ENCODE measurements around the gene TNFRSF14.
"Not testable (repeated sequence)": the region's sequence is repeated elsewhere in the genome, so short reads cannot be mapped to it uniquely, and the experiment has no call there.

TNFRSF14 gene

GRCh38 chr1:2567083-2567679 lies 11.0 kb downstream of the TNFRSF14 start:
- no peak for DNase-seq (ENCODE audit: low read depth in 2 of 2)

GRCh38 chr1:2568187-2568816 lies 12.1 kb downstream of the TNFRSF14 start:
- not testable (repeated sequence) for DNase-seq (ENCODE audit: low read depth in 2 of 2)

- no peak for DNase-seq (ENCODE audit: low read depth in 2 of 2)
Observed at GRCh38 chr1:2569060-2569459, 12.9 kb downstream of the TNFRSF14 start.

GRCh38 chr1:2569703-2570102 lies 13.5 kb downstream of the TNFRSF14 start:
- not testable (repeated sequence) for DNase-seq (ENCODE audit: low read depth in 2 of 2)

GRCh38 chr1:2570332-2570731 lies 14.2 kb downstream of the TNFRSF14 start:
- DNase-seq (ENCODE audit: low read depth in 2 of 2) = no peak

GRCh38 chr1:2571348-2571747 lies 15.2 kb downstream of the TNFRSF14 start:
- no peak for DNase-seq (ENCODE audit: low read depth in 2 of 2)

- DNase-seq (ENCODE audit: low read depth in 2 of 2) = no peak
Observed at GRCh38 chr1:2573250-2573920, 17.2 kb downstream of the TNFRSF14 start.

GRCh38 chr1:2574350-2574749 lies 18.2 kb downstream of the TNFRSF14 start:
- DNase-seq (ENCODE audit: low read depth in 2 of 2) = no peak

- DNase-seq (ENCODE audit: low read depth in 2 of 2) = no peak
Observed at GRCh38 chr1:2575801-2576663, 19.9 kb downstream of the TNFRSF14 start.

GRCh38 chr1:2577565-2578075 lies 21.4 kb downstream of the TNFRSF14 start:
- not testable (repeated sequence) for DNase-seq (ENCODE audit: low read depth in 2 of 2)

GRCh38 chr1:2578758-2579118 lies 22.6 kb downstream of the TNFRSF14 start:
- DNase-seq (ENCODE audit: low read depth in 2 of 2) = no peak

GRCh38 chr1:2580691-2581090 lies 24.5 kb downstream of the TNFRSF14 start:
- no peak for DNase-seq (ENCODE audit: low read depth in 2 of 2)

- DNase-seq (ENCODE audit: low read depth in 2 of 2) = no peak
Observed at GRCh38 chr1:2582391-2582790, 26.2 kb downstream of the TNFRSF14 start.

- DNase-seq (ENCODE audit: low read depth in 2 of 2) = no peak
Observed at GRCh38 chr1:2583331-2583791, 27.2 kb downstream of the TNFRSF14 start.

GRCh38 chr1:2583871-2584351 lies 27.7 kb downstream of the TNFRSF14 start:
- no peak for DNase-seq (ENCODE audit: low read depth in 2 of 2)

GRCh38 chr1:2584686-2585317 lies 28.6 kb downstream of the TNFRSF14 start:
- DNase-seq (ENCODE audit: low read depth in 2 of 2) = no peak

GRCh38 chr1:2585318-2586092 lies 29.3 kb downstream of the TNFRSF14 start:
- DNase-seq (ENCODE audit: low read depth in 2 of 2) = peak; percentile 43 to 61

- peak; percentile 86 to 93 for DNase-seq (ENCODE audit: low read depth in 2 of 2)
Observed at GRCh38 chr1:2586154-2587070, 30.2 kb downstream of the TNFRSF14 start, which contains the start of gene PRXL2B. PRXL2B (plus strand) TSS chr1:2586777; CDS start chr1:2586886, 109 bp downstream.
